ENCODE data around the gene PPM1H.

DNA sequence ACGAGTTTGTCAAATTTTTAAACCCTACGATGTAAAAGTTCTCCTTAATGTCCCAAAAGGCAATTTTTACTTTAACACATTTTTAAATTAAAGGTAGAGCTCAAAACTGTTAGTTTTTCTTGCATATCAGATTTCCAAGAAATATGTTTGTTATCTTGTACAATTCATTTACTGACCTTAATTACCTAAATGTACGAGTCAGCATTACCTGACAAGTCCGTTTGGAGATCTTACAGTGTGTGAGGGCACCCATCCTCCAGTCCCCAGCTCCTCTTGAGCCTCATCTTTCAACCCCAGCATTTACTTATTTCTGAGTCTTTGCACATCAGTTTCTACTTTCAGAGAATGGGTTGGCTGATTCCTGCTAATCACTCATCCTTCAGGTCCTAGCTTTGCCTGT is 23.7 kb downstream of the PPM1H start:
- TF ChIP-seq EZH2 (IDR thresholded peaks at IDR 0.05; ENCODE audit: borderline replicate concordance, low read depth, low read length, severe bottlenecking), result no peak
- TF ChIP-seq, protein P1, sequence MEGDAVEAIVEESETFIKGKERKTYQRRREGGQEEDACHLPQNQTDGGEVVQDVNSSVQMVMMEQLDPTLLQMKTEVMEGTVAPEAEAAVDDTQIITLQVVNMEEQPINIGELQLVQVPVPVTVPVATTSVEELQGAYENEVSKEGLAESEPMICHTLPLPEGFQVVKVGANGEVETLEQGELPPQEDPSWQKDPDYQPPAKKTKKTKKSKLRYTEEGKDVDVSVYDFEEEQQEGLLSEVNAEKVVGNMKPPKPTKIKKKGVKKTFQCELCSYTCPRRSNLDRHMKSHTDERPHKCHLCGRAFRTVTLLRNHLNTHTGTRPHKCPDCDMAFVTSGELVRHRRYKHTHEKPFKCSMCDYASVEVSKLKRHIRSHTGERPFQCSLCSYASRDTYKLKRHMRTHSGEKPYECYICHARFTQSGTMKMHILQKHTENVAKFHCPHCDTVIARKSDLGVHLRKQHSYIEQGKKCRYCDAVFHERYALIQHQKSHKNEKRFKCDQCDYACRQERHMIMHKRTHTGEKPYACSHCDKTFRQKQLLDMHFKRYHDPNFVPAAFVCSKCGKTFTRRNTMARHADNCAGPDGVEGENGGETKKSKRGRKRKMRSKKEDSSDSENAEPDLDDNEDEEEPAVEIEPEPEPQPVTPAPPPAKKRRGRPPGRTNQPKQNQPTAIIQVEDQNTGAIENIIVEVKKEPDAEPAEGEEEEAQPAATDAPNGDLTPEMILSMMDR (IDR thresholded peaks at IDR 0.05; ENCODE audit: borderline replicate concordance, extremely low read depth, low read length, poor library complexity, severe bottlenecking), result no peak
